Astrocyte (in vitro differentiated cells and primary cell): ENCODE measurements around the gene LILRB3. TPM values are rescaled to one million over a fixed set of nuclear protein-coding genes. Genes with fewer than 3 reads are reported as not detected.

ENCODE experiments used
- DNase-seq: peaks from one replicate; pipeline ENCODE4 v3.0.0-alpha.2; 2010; ENCODE audit warnings: low read depth
- FAIRE-seq: peaks from 2 replicates; lab custom pipeline; 2011; peaks lifted over from hg19 to GRCh38; lab: Jason Lieb, UNC
- H2AFZ ChIP-seq: 2 replicates; pipeline ENCODE4 v1.6.0; 2012; ENCODE audit warnings: low read depth, low read length, inconsistent platforms
- H3K27ac ChIP-seq: 2 replicates; pipeline ENCODE4 v1.5.1; 2011; ENCODE audit warnings: low read depth, low read length, inconsistent platforms
- H3K27me3 ChIP-seq: 2 replicates; pipeline ENCODE4 v1.6.0; 2011; ENCODE audit warnings: low read length, inconsistent platforms; ENCODE audit not compliant: insufficient read depth
- H3K36me3 ChIP-seq: 2 replicates; pipeline ENCODE4 v1.5.1; 2011; ENCODE audit warnings: low read length, inconsistent platforms; ENCODE audit not compliant: insufficient read depth
- H3K4me1 ChIP-seq: 2 replicates; pipeline ENCODE4 v1.5.1; 2011; ENCODE audit warnings: low read length, inconsistent platforms; ENCODE audit not compliant: insufficient read depth
- H3K4me2 ChIP-seq: 2 replicates; pipeline ENCODE4 v1.6.0; 2012; ENCODE audit warnings: low read length, inconsistent platforms
- H3K4me3 ChIP-seq: 2 replicates; pipeline ENCODE4 v1.5.1; 2011; ENCODE audit warnings: low read depth, mild to moderate bottlenecking, low read length, inconsistent platforms; ENCODE audit not compliant: insufficient read depth
- H3K79me2 ChIP-seq: 2 replicates; pipeline ENCODE4 v1.6.0; 2012; ENCODE audit warnings: mild to moderate bottlenecking, low read length, inconsistent platforms; ENCODE audit not compliant: insufficient read depth
- H3K9ac ChIP-seq: 2 replicates; pipeline ENCODE4 v1.6.0; 2012; ENCODE audit warnings: mild to moderate bottlenecking, low read length, inconsistent platforms
- H3K9me3 ChIP-seq: 2 replicates; pipeline ENCODE4 v1.5.1; 2012; ENCODE audit warnings: low read depth, mild to moderate bottlenecking, low read length, inconsistent platforms; ENCODE audit not compliant: insufficient read depth
- H4K20me1 ChIP-seq: 2 replicates; pipeline ENCODE4 v1.6.0; 2012; ENCODE audit warnings: low read length, inconsistent platforms; ENCODE audit not compliant: insufficient read depth
- H3K27ac Mint-ChIP-seq: one replicate; pipeline ENCODE4 v1.8.0; 2021; ENCODE audit warnings: mild to moderate bottlenecking, mixed read lengths; ENCODE audit not compliant: unreplicated experiment
- H3K27me3 Mint-ChIP-seq: one replicate; pipeline ENCODE4 v1.8.0; 2021; ENCODE audit warnings: low read depth, mixed read lengths; ENCODE audit not compliant: unreplicated experiment
- H3K36me3 Mint-ChIP-seq: one replicate; pipeline ENCODE4 v1.8.0; 2021; ENCODE audit warnings: low read depth, mixed read lengths; ENCODE audit not compliant: unreplicated experiment
- H3K4me1 Mint-ChIP-seq: one replicate; pipeline ENCODE4 v1.8.0; 2021; ENCODE audit warnings: low read depth, mixed read lengths; ENCODE audit not compliant: unreplicated experiment
- H3K4me3 Mint-ChIP-seq: one replicate; pipeline ENCODE4 v1.8.0; 2021; ENCODE audit warnings: mild to moderate bottlenecking, moderate library complexity, mixed read lengths; ENCODE audit not compliant: unreplicated experiment
- H3K9me3 Mint-ChIP-seq: one replicate; pipeline ENCODE4 v1.8.0; 2021; ENCODE audit warnings: mild to moderate bottlenecking, mixed read lengths; ENCODE audit not compliant: unreplicated experiment
- EZH2 ChIP-seq: IDR thresholded peaks from 2 replicates; pipeline ENCODE4 v1.6.1; 2012; ENCODE audit warnings: mild to moderate bottlenecking, low read length, inconsistent platforms; ENCODE audit not compliant: insufficient read depth
- total RNA-seq: library from RNA; stranded (reverse); gene quantifications from 2 replicates; pipeline ENCODE4 v1.2.1, GENCODE V29; 2021
- TF ChIP-seq, protein P1 (sequence below): IDR thresholded peaks from 2 replicates; pipeline ENCODE4 v1.5.1; 2011; ENCODE audit warnings: low read depth, mild to moderate bottlenecking, inconsistent platforms, low read length, moderate library complexity; ENCODE audit not compliant: insufficient read depth

The LILRB3 gene
- total RNA-seq, 1 donor from 2014 or later: not detected

DNA sequence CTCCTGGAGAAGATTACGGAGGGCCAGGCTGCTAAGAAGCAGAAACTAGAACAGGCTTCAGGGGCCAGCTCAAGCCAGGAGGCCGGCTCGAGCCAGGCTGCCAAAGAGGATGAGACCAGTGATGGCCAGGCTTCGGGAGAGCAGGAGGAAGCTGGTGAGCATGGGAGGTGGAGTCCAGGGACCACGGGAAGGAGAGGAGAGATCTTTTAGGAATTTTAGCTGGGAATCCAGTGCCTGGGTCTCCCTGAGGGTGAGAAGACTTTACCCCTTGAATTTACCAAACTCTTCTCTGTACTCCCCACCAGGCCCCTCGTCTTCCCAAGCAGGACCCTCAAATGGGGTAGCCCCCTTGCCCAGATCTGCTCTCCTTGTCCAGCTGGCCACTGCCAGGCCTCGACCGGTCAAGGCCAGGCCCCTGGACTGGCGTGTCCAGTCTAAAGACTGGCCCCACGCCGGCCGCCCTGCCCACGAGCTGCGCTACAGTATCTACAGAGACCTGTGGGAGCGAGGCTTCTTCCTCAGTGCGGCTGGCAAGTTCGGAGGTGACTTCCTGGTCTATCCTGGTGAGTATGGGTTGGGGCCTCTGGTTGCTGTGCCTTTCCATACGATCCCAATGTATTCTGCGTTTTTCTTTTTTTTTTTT lies 30.9 kb downstream of the LILRB3 start:
- Histone ChIP-seq H3K27ac (peak overlapping the region; percentile 99), H3K4me3 (peak overlapping the region; percentile 82), H3K36me3 (peaks cover 3% of the 10 kb centered on the region), H3K9me3 (no peaks in the 10 kb centered on the region), H3K79me2 (peaks cover 42% of the 10 kb centered on the region), H4K20me1 (peaks cover 28% of the 10 kb centered on the region), H3K4me1 (peaks cover 15% of the 10 kb centered on the region), H3K4me2 (peak overlapping the region; percentile 97), H2AFZ (peak overlapping the region; percentile 93), H3K27me3 (no peaks in the 10 kb centered on the region), H3K9ac (peak overlapping the region; percentile 96)
- Mint-ChIP-seq H3K36me3 (peaks cover 8% of the 10 kb centered on the region), H3K27ac (peak overlapping the region; percentile 84), H3K4me1 (peaks cover 7% of the 10 kb centered on the region), H3K27me3 (no peaks in the 10 kb centered on the region), H3K4me3 (peak overlapping the region; percentile 93), H3K9me3 (no peaks in the 10 kb centered on the region)
- no peak for TF ChIP-seq EZH2
- TF ChIP-seq, protein P1, sequence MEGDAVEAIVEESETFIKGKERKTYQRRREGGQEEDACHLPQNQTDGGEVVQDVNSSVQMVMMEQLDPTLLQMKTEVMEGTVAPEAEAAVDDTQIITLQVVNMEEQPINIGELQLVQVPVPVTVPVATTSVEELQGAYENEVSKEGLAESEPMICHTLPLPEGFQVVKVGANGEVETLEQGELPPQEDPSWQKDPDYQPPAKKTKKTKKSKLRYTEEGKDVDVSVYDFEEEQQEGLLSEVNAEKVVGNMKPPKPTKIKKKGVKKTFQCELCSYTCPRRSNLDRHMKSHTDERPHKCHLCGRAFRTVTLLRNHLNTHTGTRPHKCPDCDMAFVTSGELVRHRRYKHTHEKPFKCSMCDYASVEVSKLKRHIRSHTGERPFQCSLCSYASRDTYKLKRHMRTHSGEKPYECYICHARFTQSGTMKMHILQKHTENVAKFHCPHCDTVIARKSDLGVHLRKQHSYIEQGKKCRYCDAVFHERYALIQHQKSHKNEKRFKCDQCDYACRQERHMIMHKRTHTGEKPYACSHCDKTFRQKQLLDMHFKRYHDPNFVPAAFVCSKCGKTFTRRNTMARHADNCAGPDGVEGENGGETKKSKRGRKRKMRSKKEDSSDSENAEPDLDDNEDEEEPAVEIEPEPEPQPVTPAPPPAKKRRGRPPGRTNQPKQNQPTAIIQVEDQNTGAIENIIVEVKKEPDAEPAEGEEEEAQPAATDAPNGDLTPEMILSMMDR: no peak
- no peak for DNase-seq
- no peak for FAIRE-seq

DNA sequence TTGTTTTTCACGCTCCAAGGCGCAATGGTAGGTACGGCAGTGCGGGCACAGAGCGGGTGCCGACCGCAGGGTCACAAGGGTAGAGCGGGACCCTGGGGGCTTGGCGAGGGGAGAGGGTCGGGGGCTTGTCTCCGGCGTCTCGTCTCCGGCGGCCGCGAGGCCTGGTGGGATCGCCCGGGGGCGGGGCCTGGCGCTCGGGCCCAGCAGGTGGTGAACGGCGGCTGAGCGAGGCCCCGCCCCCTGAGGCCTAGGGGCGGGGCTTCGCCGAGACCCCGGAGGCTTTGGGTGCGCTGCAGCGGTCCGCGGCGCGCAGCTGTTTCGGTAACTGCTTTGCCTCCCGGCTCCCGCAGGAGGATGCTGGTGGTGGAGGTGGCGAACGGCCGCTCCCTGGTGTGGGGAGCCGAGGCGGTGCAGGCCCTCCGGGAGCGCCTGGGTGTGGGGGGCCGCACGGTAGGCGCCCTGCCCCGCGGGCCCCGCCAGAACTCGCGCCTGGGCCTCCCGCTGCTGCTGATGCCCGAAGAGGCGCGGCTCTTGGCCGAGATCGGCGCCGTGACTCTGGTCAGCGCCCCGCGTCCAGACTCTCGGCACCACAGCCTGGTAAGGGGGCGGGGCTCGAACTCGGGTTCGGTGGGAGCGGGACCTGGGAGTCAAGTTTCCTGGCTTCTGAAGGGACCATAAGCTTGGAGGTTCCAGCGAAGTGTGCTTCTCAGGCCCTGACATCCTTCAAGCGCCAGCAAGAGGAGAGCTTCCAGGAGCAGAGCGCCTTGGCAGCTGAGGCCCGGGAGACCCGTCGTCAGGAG lies 31.6 kb downstream of the LILRB3 start, which contains the start of gene TSEN34:
TSEN34 (plus strand) TSS at position 298 of the 800 bp plus-strand sequence; CDS start at position 355, 57 bp downstream.
- Histone ChIP-seq H3K4me2 (peak within 1 kb of the TSS; percentile 97), H3K79me2 (peaks cover 46% of the 10 kb centered on the region), H3K27ac (peak within 1 kb of the TSS; percentile 99), H3K9me3 (no peaks in the 10 kb centered on the region), H3K36me3 (peaks cover 3% of the 10 kb centered on the region), H3K9ac (peak within 1 kb of the TSS; percentile 96), H3K4me3 (peak within 1 kb of the TSS; percentile 82), H4K20me1 (peaks cover 35% of the 10 kb centered on the region), H3K4me1 (peaks cover 15% of the 10 kb centered on the region), H2AFZ (peak within 1 kb of the TSS; percentile 93), H3K27me3 (no peaks in the 10 kb centered on the region)
- TF ChIP-seq EZH2: no peak
- TF ChIP-seq, protein P1: no peak
- H3K36me3 Mint-ChIP-seq: peaks cover 8% of the 10 kb centered on the region
- H3K27ac Mint-ChIP-seq: peak within 1 kb of the TSS; percentile 96
- peaks cover 7% of the 10 kb centered on the region for H3K4me1 Mint-ChIP-seq
- H3K4me3 Mint-ChIP-seq: peak within 1 kb of the TSS; percentile 95
- H3K9me3 Mint-ChIP-seq: no peaks in the 10 kb centered on the region
- DNase-seq (peak; percentile 27), FAIRE-seq (no peak)
- H3K27me3 Mint-ChIP-seq: no peaks in the 10 kb centered on the region
